Measurements from ENCODE around the gene ATP8B1. TPM values are rescaled to one million over a fixed set of nuclear protein-coding genes. Genes with fewer than 3 reads are reported as not detected.

ATP8B1 gene
- total and polyA plus RNA-seq, 2 donors (not counting 1 experiment from before 2014, with no cell fraction given): 109 to 125 TPM

DNA sequence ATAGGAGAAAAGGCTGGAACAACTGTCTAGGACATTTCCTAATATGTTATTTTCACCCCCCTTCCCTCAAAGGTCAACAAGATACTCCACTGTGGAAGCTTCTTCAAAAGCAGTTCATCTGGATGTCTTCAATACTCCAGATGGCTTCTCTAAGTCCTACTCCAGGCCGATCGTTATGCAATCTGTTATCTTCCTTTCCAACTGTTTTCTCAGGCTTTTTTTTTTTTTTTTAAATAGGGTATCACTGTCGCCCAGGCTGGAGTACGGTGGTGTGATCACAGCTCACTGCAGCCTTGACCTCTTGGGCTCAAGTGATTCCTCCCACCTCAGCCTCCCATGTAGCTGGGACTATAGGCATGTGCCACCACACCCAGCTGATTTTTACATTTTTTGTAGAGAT, 26.3 kb downstream of the ATP8B1 start:
- DNase-seq (ENCODE audit: low read depth in 2 of 2): peak in 1 of 2 donors; percentile 73
- H3K27ac ChIP-seq (ENCODE audit: insufficient read depth, low read length): no peak overlapping the region
- H2AFZ ChIP-seq (ENCODE audit: low read length): no peak overlapping the region
- no peaks in the 10 kb centered on the region for H4K20me1 ChIP-seq (ENCODE audit: control insufficient read depth, extremely low read depth, insufficient read depth, low read length)
- H3K4me3 ChIP-seq (replicated peaks in 1 of 4; ENCODE audit: control extremely low read depth in 1 of 4, insufficient read depth in 1 of 4, low read depth in 3 of 4, low read length in 4 of 4): no peak overlapping the region
- peaks cover 94% of the 10 kb centered on the region for H3K79me2 ChIP-seq (ENCODE audit: control insufficient read depth, insufficient read depth, low read length)
- TF ChIP-seq, protein P1, sequence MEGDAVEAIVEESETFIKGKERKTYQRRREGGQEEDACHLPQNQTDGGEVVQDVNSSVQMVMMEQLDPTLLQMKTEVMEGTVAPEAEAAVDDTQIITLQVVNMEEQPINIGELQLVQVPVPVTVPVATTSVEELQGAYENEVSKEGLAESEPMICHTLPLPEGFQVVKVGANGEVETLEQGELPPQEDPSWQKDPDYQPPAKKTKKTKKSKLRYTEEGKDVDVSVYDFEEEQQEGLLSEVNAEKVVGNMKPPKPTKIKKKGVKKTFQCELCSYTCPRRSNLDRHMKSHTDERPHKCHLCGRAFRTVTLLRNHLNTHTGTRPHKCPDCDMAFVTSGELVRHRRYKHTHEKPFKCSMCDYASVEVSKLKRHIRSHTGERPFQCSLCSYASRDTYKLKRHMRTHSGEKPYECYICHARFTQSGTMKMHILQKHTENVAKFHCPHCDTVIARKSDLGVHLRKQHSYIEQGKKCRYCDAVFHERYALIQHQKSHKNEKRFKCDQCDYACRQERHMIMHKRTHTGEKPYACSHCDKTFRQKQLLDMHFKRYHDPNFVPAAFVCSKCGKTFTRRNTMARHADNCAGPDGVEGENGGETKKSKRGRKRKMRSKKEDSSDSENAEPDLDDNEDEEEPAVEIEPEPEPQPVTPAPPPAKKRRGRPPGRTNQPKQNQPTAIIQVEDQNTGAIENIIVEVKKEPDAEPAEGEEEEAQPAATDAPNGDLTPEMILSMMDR (conservative IDR thresholded peaks at IDR 0.05 in 1 of 2, IDR thresholded peaks at IDR 0.05 in 1 of 2; ENCODE audit: low read depth in 1 of 2, low read length in 2 of 2): no peak
- no peak for TF ChIP-seq EZH2 (IDR thresholded peaks at IDR 0.05; ENCODE audit: low read length, missing control alignments)
- H3K27me3 ChIP-seq (ENCODE audit: control insufficient read depth, insufficient read depth, low read length): no peaks in the 10 kb centered on the region
- H3K36me3 ChIP-seq (ENCODE audit: control insufficient read depth, insufficient read depth, low read length): no peaks in the 10 kb centered on the region
- H3K4me1 ChIP-seq (ENCODE audit: control insufficient read depth, extremely low read depth, insufficient read depth, low read length): peaks cover 24% of the 10 kb centered on the region
- H3K9ac ChIP-seq (ENCODE audit: insufficient read depth, low read length): no peak overlapping the region
- no peaks in the 10 kb centered on the region for H3K9me3 ChIP-seq (ENCODE audit: control insufficient read depth, insufficient read depth, low read depth, low read length)
- no peak overlapping the region for H3K4me2 ChIP-seq (ENCODE audit: extremely low read depth, insufficient read depth, low read length)

DNA sequence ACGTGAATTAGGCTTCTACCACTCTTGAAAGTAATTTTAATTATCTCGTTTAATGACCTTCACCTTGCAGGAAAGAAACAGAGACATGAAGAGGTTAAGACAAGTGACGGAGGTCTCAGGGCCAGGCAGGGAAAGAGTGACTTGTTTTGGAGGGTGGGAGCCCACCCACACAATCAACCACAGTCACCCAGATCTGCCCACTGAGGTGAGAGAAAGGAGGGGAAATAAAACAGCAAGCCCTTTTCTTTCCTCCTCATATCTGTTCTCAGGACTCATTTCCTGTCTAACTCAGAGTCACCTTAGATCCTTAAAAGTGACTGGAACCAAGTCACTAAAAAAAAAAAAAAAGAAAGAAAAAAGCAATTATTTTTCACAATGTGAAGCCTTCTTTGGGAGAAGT, 26.8 kb downstream of the ATP8B1 start:
- no peak for DNase-seq (ENCODE audit: low read depth in 2 of 2)
- Histone ChIP-seq H3K4me2 (ENCODE audit: extremely low read depth, insufficient read depth, low read length) (no peak overlapping the region), H3K9me3 (ENCODE audit: control insufficient read depth, insufficient read depth, low read depth, low read length) (no peaks in the 10 kb centered on the region), H3K4me1 (ENCODE audit: control insufficient read depth, extremely low read depth, insufficient read depth, low read length) (peaks cover 20% of the 10 kb centered on the region), H2AFZ (ENCODE audit: low read length) (no peak overlapping the region), H4K20me1 (ENCODE audit: control insufficient read depth, extremely low read depth, insufficient read depth, low read length) (no peaks in the 10 kb centered on the region), H3K27ac (ENCODE audit: insufficient read depth, low read length) (no peak overlapping the region), H3K27me3 (ENCODE audit: control insufficient read depth, insufficient read depth, low read length) (no peaks in the 10 kb centered on the region), H3K79me2 (ENCODE audit: control insufficient read depth, insufficient read depth, low read length) (peaks cover 94% of the 10 kb centered on the region), H3K4me3 (replicated peaks in 1 of 4; ENCODE audit: control extremely low read depth in 1 of 4, insufficient read depth in 1 of 4, low read depth in 3 of 4, low read length in 4 of 4) (no peak overlapping the region), H3K36me3 (ENCODE audit: control insufficient read depth, insufficient read depth, low read length) (no peaks in the 10 kb centered on the region), H3K9ac (ENCODE audit: insufficient read depth, low read length) (no peak overlapping the region)
- TF ChIP-seq EZH2 (IDR thresholded peaks at IDR 0.05; ENCODE audit: low read length, missing control alignments): no peak
- TF ChIP-seq, protein P1 (conservative IDR thresholded peaks at IDR 0.05 in 1 of 2, IDR thresholded peaks at IDR 0.05 in 1 of 2; ENCODE audit: low read depth in 1 of 2, low read length in 2 of 2): no peak

DNA sequence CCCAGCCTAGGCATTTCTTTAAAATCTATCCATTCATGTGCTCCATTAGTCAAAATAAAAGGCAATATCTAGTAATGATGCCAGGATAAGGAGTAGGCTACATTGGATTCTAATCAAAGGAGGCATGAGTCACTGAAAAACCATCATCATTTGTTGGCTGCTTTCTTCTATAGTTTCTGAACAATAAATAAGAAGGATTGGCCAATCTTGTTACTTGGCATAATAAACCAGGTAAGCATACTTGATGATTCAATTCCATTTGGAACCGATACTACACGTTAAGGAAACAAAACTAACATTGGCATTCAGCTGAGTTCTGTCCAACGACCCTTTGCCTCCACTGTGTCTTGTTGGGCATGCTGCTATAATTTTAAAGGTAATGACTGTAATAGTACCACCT, 27.2 kb downstream of the ATP8B1 start:
- no peaks in the 10 kb centered on the region for H3K27me3 ChIP-seq (ENCODE audit: control insufficient read depth, insufficient read depth, low read length)
- no peaks in the 10 kb centered on the region for H4K20me1 ChIP-seq (ENCODE audit: control insufficient read depth, extremely low read depth, insufficient read depth, low read length)
- peaks cover 94% of the 10 kb centered on the region for H3K79me2 ChIP-seq (ENCODE audit: control insufficient read depth, insufficient read depth, low read length)
- H3K9ac ChIP-seq (ENCODE audit: insufficient read depth, low read length): no peak overlapping the region
- H3K9me3 ChIP-seq (ENCODE audit: control insufficient read depth, insufficient read depth, low read depth, low read length): no peaks in the 10 kb centered on the region
- no peak overlapping the region for H3K4me2 ChIP-seq (ENCODE audit: extremely low read depth, insufficient read depth, low read length)
- no peak overlapping the region for H3K27ac ChIP-seq (ENCODE audit: insufficient read depth, low read length)
- TF ChIP-seq, protein P1 (conservative IDR thresholded peaks at IDR 0.05 in 1 of 2, IDR thresholded peaks at IDR 0.05 in 1 of 2; ENCODE audit: low read depth in 1 of 2, low read length in 2 of 2): no peak
- TF ChIP-seq EZH2 (IDR thresholded peaks at IDR 0.05; ENCODE audit: low read length, missing control alignments): no peak
- H3K4me1 ChIP-seq (ENCODE audit: control insufficient read depth, extremely low read depth, insufficient read depth, low read length): peaks cover 19% of the 10 kb centered on the region
- no peak overlapping the region for H3K4me3 ChIP-seq (replicated peaks in 1 of 4; ENCODE audit: control extremely low read depth in 1 of 4, insufficient read depth in 1 of 4, low read depth in 3 of 4, low read length in 4 of 4)
- DNase-seq (ENCODE audit: low read depth in 2 of 2): peak; percentile 43 to 66
- no peak overlapping the region for H2AFZ ChIP-seq (ENCODE audit: low read length)
- H3K36me3 ChIP-seq (ENCODE audit: control insufficient read depth, insufficient read depth, low read length): no peaks in the 10 kb centered on the region

Data from fibroblast of lung (primary cell).